Measurements from ENCODE around the gene STRA6. TPM values are rescaled to one million over a fixed set of nuclear protein-coding genes. Genes with fewer than 3 reads are reported as not detected.

Gene STRA6
- total RNA-seq, 4 donors from 2014 or later = not detected

DNA sequence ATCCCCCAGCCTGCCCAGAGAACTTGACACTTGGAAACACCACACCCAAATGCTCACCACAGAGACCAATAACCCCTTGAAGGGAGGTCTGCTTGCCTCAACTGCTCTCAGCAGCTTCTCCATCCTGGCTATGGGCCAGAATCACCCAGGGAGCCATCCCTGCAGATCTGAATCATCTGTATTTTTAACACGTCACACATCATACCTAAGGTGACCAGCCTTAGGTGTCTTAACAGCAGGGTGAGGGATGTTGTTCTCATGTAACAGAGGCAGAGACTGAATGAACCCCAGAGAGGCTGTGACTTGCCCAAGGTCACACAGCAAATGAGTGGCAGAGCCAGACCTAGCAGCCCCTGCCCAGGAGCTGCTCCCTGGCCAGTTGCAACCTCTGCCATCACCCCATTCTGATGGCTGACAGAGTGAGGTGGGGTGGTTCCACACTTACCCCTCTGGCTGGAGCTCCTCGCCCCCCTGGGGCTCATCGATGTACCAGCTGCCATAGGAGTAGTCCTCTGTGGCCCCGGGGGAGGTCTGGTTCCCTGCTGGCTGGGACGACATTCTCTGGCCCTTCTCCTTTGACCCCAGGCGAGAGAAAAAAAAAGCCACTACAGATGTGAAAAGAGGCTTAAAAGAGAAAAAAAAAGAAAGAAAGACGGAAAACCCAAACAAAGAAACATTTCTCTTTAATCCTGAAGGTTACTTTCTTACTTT, 722 bp downstream of the STRA6 start:
- TF ChIP-seq CTCF (IDR thresholded peaks at IDR 0.05; ENCODE audit: low read depth) = no peak

DNA sequence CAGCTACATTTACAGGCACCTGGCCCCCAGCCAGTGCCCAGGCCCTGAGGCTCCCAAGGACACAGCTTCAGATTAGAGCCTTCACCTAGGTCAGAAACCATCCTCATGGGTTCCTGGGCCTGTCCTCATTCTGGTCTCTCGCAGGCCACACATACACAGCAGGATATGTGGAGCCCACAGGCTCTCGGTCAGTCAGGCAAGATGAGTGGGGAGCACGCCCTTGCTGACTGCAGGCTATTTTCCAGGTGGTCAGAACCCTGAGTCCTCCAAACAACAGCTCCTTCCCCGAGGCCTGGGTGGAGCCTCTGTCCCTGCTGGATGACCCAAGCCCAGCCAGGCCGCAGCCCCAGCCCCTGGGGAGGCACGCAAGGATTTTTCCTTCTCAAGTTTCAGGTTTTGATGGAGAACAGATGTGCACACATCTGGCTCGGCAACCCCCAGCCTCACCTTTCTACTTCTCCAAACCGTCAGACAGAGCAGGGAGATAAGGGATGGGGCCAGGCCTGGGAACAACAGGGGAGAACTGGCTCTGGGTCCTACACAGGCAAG, 1.6 kb downstream of the STRA6 start:
- no peak for TF ChIP-seq CTCF (IDR thresholded peaks at IDR 0.05; ENCODE audit: low read depth)

DNA sequence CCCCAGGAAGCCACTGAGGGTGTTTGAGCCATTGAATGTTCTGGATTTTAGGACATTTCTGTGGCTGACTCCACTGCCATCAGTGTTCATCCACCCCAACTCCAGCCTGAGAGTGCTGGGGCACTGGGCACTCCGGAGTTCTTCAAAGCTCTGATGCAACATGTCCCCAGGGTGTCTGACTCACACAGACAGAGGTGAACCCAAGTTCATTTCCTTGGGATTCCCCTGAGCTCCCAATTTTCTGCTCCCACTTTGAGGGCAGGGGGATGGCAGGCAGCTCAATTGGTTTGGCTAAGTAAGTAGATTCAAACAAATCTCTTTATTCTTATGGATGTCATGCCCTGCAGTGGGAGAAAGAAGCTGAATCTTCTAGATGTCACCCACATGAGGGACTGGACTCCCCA, 2.2 kb downstream of the STRA6 start:
- no peak for TF ChIP-seq CTCF (IDR thresholded peaks at IDR 0.05; ENCODE audit: low read depth)

DNA sequence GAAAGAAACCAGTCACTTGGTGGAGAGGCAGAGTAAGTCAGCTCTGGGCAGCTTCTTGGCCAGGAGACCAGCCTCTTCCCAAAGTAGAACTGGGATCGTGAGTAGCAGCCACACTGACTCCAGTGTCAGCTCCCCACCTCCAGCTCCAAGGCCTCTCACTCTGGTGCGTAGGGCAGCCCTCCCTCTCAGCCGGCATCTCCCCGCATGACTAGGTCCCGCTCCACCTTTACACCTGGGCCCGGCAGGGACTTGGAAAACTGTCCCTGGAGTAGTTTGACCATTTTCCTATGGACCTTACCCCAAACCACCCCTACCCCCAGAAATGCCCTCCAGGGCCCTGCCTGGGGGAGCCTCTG, 3.3 kb downstream of the STRA6 start:
- no peak for TF ChIP-seq CTCF (IDR thresholded peaks at IDR 0.05; ENCODE audit: low read depth)

DNA sequence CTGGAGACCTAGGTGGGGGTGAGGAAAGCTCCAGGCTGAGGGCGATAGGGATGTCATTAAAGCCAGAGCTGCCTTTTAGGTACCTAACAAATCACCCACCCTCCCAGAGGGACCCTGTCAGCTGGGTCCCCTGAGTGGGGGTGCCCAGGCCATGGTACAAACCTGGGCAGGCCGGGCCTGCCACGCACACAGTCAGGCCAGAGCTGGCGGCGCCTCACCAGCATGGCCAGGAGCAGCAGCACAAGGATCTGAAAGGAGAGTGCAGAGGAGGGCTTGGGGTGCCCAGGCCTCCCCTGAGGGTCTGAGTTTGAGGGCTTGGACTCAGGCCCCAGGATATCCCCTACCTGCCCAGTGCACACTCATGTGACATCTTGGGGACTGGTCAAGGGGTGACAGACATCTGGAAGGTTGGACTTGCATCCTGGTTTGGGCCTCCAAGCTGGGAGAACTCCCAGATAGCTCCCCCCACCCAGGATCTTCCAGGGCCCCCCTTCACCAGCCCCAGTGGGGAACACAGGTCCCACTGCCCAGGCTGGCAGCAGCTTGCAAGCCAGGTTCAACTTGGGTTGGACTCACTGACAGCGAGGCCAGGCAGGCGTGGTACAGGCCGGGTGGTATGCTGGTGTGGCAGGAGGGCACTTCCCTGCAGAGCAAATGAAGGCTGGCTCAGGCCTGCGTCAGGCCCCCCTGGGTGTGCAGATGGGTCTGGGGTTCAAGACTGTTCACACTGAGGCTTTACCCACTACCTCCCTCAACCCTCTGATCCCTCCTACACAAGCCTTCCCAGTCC, 5.2 kb downstream of the STRA6 start:
- no peak for TF ChIP-seq CTCF (IDR thresholded peaks at IDR 0.05; ENCODE audit: low read depth)

DNA sequence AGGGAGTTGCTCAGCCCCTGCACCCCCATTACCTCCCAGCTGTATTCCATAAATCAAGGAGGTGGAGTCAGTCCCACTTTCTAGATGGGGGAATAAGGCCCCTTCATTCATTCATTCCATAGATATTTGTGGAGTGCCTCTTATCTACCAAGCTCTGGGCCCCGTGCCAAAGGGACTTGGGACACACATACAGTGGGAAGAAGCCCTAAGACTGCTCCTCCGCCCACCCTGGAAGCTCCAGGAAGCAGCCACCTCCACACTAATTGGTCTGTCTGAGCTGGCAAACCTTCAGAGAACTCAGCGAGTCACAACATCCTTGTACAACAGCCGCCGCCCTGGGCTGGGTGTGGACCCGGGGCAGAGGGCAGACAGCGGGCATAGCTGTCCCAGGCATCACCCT, 6.4 kb downstream of the STRA6 start:
- TF ChIP-seq CTCF (IDR thresholded peaks at IDR 0.05; ENCODE audit: low read depth) = no peak

All from subcutaneous adipose tissue (tissue), 4 donors.